Mesenchymal stem cell (in vitro differentiated cells and primary cell): ENCODE data around the gene APOBEC3C.
"Not testable (repeated sequence)": the region's sequence is repeated elsewhere in the genome, so short reads cannot be mapped to it uniquely, and the experiment has no call there.

Experiments
- DNase-seq: peaks from one replicate; pipeline ENCODE4 v3.0.0-alpha.2; 2013
- H2AFZ ChIP-seq: one replicate; pipeline ENCODE4 v1.6.1; 2013; ENCODE audit warnings: low read depth, mild to moderate bottlenecking, control low read depth, inconsistent platforms, low read length, moderate library complexity
- H2AK5ac ChIP-seq: 2 replicates; pipeline ENCODE4 v1.6.1; 2013; ENCODE audit warnings: low read length, moderate library complexity, mild to moderate bottlenecking, inconsistent platforms; ENCODE audit not compliant: severe bottlenecking
- H2BK120ac ChIP-seq: one replicate; pipeline ENCODE4 v1.6.1; 2013; ENCODE audit warnings: low read depth, mild to moderate bottlenecking, inconsistent platforms, low read length, moderate library complexity
- H2BK12ac ChIP-seq, 2 experiments: one replicate each; pipeline ENCODE4 v1.6.1; 2013; ENCODE audit warnings: inconsistent platforms in 2 of 2, low read length in 2 of 2, mild to moderate bottlenecking in 2 of 2, moderate library complexity in 2 of 2, control low read depth in 1 of 2
- H2BK15ac ChIP-seq: one replicate; pipeline ENCODE4 v1.6.1; 2013; ENCODE audit warnings: mild to moderate bottlenecking, low read depth, inconsistent platforms; ENCODE audit not compliant: poor library complexity, severe bottlenecking
- H2BK5ac ChIP-seq: 2 replicates; pipeline ENCODE4 v1.6.1; 2013; ENCODE audit warnings: low read depth, mild to moderate bottlenecking, low read length, control low read depth, inconsistent platforms; ENCODE audit not compliant: poor library complexity, severe bottlenecking
- H3K14ac ChIP-seq, 2 experiments: one replicate each; pipeline ENCODE4 v1.6.1; 2013; ENCODE audit warnings: inconsistent platforms in 2 of 2, low read length in 2 of 2, control low read depth in 1 of 2, mild to moderate bottlenecking in 1 of 2, moderate library complexity in 1 of 2
- H3K18ac ChIP-seq, 2 experiments: one replicate each; pipeline ENCODE4 v1.6.1; 2013; ENCODE audit warnings: inconsistent platforms in 2 of 2, low read length in 2 of 2, control low read depth in 1 of 2, low read depth in 1 of 2, mild to moderate bottlenecking in 1 of 2
- H3K23ac ChIP-seq, 2 experiments: one replicate each; pipeline ENCODE4 v1.6.1; 2013; ENCODE audit warnings: inconsistent platforms in 2 of 2, low read length in 2 of 2, mild to moderate bottlenecking in 2 of 2, moderate library complexity in 2 of 2, control low read depth in 1 of 2
- H3K27ac ChIP-seq: 2 replicates; pipeline ENCODE4 v1.5.1; 2013; ENCODE audit warnings: mild to moderate bottlenecking, moderate library complexity, low read length, control low read depth, inconsistent platforms; ENCODE audit not compliant: poor library complexity, severe bottlenecking
- H3K27me3 ChIP-seq, 2 experiments: 2 replicates each; pipeline versions ENCODE4 v1.6.1 to v1.7.0; 2013; ENCODE audit warnings: low read length in 2 of 2, mild to moderate bottlenecking in 2 of 2, moderate library complexity in 2 of 2, control low read depth in 1 of 2, inconsistent platforms in 1 of 2; ENCODE audit not compliant: control insufficient read depth in 1 of 2, insufficient read depth in 1 of 2
- H3K36me3 ChIP-seq, 2 experiments: 2 replicates each; pipeline versions ENCODE4 v1.6.1 to v1.7.0; 2013; ENCODE audit warnings: low read length in 2 of 2, control low read depth in 1 of 2, inconsistent platforms in 1 of 2, low read depth in 1 of 2, mild to moderate bottlenecking in 1 of 2; ENCODE audit not compliant: insufficient read depth in 2 of 2, control insufficient read depth in 1 of 2
- H3K4ac ChIP-seq, 2 experiments: one replicate each; pipeline ENCODE4 v1.6.1; 2013; ENCODE audit warnings: inconsistent platforms in 2 of 2, low read length in 2 of 2, mild to moderate bottlenecking in 2 of 2, moderate library complexity in 2 of 2, control low read depth in 1 of 2, low read depth in 1 of 2
- H3K4me1 ChIP-seq: 2 replicates; pipeline ENCODE4 v1.6.1; 2013; ENCODE audit warnings: low read depth, low read length, control low read depth; ENCODE audit not compliant: control insufficient read depth, insufficient read depth
- H3K4me2 ChIP-seq: 2 replicates; pipeline ENCODE4 v1.6.1; 2013; ENCODE audit warnings: low read length, mild to moderate bottlenecking, inconsistent platforms; ENCODE audit not compliant: poor library complexity, severe bottlenecking
- H3K4me3 ChIP-seq, 2 experiments: 2 replicates each; pipeline versions ENCODE4 v1.5.1 to v1.7.0; 2013; ENCODE audit warnings: low read length in 2 of 2, mild to moderate bottlenecking in 2 of 2, control low read depth in 1 of 2, low read depth in 1 of 2; ENCODE audit not compliant: insufficient read depth in 1 of 2
- H3K79me1 ChIP-seq: replicated peaks from 2 replicates; pipeline ENCODE4 v1.6.1; 2013; ENCODE audit warnings: mild to moderate bottlenecking, control low read depth, low read length, inconsistent platforms; ENCODE audit not compliant: poor library complexity, severe bottlenecking
- H3K9ac ChIP-seq: 2 replicates; pipeline ENCODE4 v1.7.0; 2013; ENCODE audit warnings: mild to moderate bottlenecking, low read length, moderate library complexity
- H3K9me3 ChIP-seq: 2 replicates; pipeline ENCODE4 v1.7.0; 2013; ENCODE audit warnings: mild to moderate bottlenecking, low read length; ENCODE audit not compliant: control insufficient read depth
- H4K8ac ChIP-seq: one replicate; pipeline ENCODE4 v1.6.1; 2013; ENCODE audit warnings: inconsistent platforms, mild to moderate bottlenecking, low read length, moderate library complexity
- H4K91ac ChIP-seq: one replicate; pipeline ENCODE4 v1.6.1; 2013; ENCODE audit warnings: mild to moderate bottlenecking, low read length, inconsistent platforms
- WGBS: methylation state at CpG from one replicate; pipeline ENCODE4 v1.1.7; 2013; ENCODE audit warnings: mixed read lengths; 5-methylcytosine and 5-hydroxymethylcytosine counted together

APOBEC3C gene

GRCh38 chr22:39029227-39029626, 15.2 kb downstream of the APOBEC3C start:
- Histone ChIP-seq H2BK12ac (no peak overlapping the region), H2AFZ (no peak overlapping the region), H3K4me1 (peaks cover 5% of the 10 kb centered on the region), H3K27me3 (no peaks in the 10 kb centered on the region), H3K36me3 (peaks cover 4 to 15% of the 10 kb centered on the region in 2 experiments), H3K4me3 (no peak overlapping the region), H2BK5ac (no peak overlapping the region), H3K18ac (no peak overlapping the region), H4K8ac (no peak overlapping the region), H4K91ac (no peak overlapping the region), H3K9me3 (no peaks in the 10 kb centered on the region), H3K14ac (no peak overlapping the region), H2BK15ac (no peak overlapping the region), H3K4ac (no peak overlapping the region), H3K4me2 (no peak overlapping the region), H3K9ac (no peak overlapping the region), H3K79me1 (no peaks in the 10 kb centered on the region), H3K27ac (no peak overlapping the region), H2BK120ac (no peak overlapping the region), H2AK5ac (no peak overlapping the region), H3K23ac (no peak overlapping the region)
- WGBS: 97% methylated on average over 13 of the region's 13 CpGs
- DNase-seq: no peak

GRCh38 chr22:39030705-39031104, 16.6 kb downstream of the APOBEC3C start:
- Histone ChIP-seq H3K36me3 (peaks cover 0 to 6% of the 10 kb centered on the region in 2 experiments), H3K9ac (no peak overlapping the region), H3K4ac (no peak overlapping the region), H2BK15ac (no peak overlapping the region), H2BK12ac (no peak overlapping the region), H3K27ac (no peak overlapping the region), H3K4me2 (no peak overlapping the region), H2BK5ac (no peak overlapping the region), H3K23ac (no peak overlapping the region), H3K27me3 (no peaks in the 10 kb centered on the region), H3K9me3 (no peaks in the 10 kb centered on the region), H3K14ac (no peak overlapping the region), H2AFZ (no peak overlapping the region), H3K18ac (no peak overlapping the region), H2BK120ac (no peak overlapping the region), H3K4me1 (peaks cover 5% of the 10 kb centered on the region), H2AK5ac (no peak overlapping the region), H3K79me1 (no peaks in the 10 kb centered on the region), H4K8ac (no peak overlapping the region), H4K91ac (no peak overlapping the region), H3K4me3 (no peak overlapping the region)
- DNase-seq: no peak
- 91% methylated on average over 14 of the region's 14 CpGs for WGBS

DNA sequence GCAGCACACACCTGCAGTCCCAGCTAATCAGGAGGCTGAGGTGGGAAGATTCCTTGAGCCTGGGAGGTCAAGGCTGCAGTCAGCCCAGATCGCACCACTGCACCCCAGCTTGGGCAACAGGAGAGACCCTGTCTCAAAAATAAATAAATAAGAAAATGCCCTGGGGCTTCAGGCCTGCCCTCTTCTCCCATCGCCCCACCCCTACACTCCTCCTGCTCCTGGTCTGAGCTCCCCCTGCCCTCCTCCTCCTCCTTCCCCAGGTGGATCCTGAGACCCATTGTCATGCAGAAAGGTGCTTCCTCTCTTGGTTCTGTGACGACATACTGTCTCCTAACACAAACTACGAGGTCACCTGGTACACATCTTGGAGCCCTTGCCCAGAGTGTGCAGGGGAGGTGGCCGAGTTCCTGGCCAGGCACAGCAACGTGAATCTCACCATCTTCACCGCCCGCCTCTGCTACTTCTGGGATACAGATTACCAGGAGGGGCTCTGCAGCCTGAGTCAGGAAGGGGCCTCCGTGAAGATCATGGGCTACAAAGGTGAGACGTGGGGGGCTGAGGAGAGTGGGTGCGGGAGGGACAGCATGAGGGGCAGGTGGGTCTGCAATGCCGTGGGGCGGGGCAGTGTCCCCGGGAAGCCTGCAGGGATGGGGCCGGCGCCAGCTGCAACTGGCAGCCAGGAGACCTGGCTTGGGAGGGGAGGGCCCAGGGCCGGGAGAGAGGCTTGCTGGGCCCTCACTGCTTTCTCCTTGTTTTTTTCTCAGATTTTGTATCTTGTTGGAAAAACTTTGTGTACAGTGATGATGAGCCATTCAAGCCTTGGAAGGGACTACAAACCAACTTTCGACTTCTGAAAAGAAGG, 17.6 kb downstream of the APOBEC3C start:
- not testable (repeated sequence) for H3K4me1 ChIP-seq, H3K9ac ChIP-seq, DNase-seq, H3K4ac ChIP-seq, H2BK5ac ChIP-seq, H4K8ac ChIP-seq, H3K18ac ChIP-seq, H3K4me2 ChIP-seq, H3K9me3 ChIP-seq, H3K4me3 ChIP-seq, H3K36me3 ChIP-seq, H2BK120ac ChIP-seq, H2AFZ ChIP-seq, H3K27ac ChIP-seq, H3K23ac ChIP-seq, H2BK15ac ChIP-seq, H2AK5ac ChIP-seq, H2BK12ac ChIP-seq, H3K14ac ChIP-seq, H3K27me3 ChIP-seq, H3K79me1 ChIP-seq
- H4K91ac ChIP-seq: peak overlapping the region; percentile 39
- 73% methylated on average over 15 of the region's 18 CpGs for WGBS

DNA sequence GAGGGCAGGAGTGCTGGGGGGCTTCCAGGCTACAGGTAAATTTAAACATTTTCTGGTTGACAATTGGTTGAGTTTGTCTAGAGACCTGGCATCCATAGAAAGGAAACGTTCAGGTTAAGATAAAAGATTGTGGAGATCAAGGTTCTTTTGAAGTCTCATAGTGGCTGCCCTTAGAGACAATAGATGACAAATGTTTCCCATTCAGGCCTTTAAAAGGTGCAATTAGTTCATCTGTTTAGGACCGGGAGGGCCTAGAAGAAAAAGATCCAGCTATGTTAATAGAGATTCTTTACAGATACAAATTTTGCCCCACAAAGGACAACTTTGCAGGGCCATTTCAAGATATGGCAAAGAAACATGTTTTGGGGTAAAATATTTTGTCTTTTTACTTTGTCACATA, 23.0 kb downstream of the APOBEC3C start:
- not testable (repeated sequence) for H3K9me3 ChIP-seq, H3K9ac ChIP-seq, H3K79me1 ChIP-seq, H2AK5ac ChIP-seq, H3K4me2 ChIP-seq, H2BK5ac ChIP-seq, H3K4ac ChIP-seq, H2BK15ac ChIP-seq, H3K4me1 ChIP-seq, H3K27me3 ChIP-seq, H4K91ac ChIP-seq, H2BK120ac ChIP-seq, H3K27ac ChIP-seq, H3K4me3 ChIP-seq, H2BK12ac ChIP-seq, H3K23ac ChIP-seq, H4K8ac ChIP-seq, H3K18ac ChIP-seq, H3K36me3 ChIP-seq, H3K14ac ChIP-seq, H2AFZ ChIP-seq, DNase-seq
- WGBS: 15% methylated on average over 1 of the region's 2 CpGs
